KMS-11 (cell line): Measurements from ENCODE around the gene CEACAM5.

Experiments
- H2AFZ ChIP-seq: fragments of 200-600 bp; sonication (generic); 2 replicates; pipeline ENCODE4 v1.6.1; 2016; ENCODE audit warnings: antibody characterized with exemption, mixed run types, low read depth
- H3K27ac ChIP-seq: fragments of 200-600 bp; sonication (generic); 2 replicates; pipeline ENCODE4 v1.6.1; 2016; ENCODE audit warnings: mild to moderate bottlenecking, mixed run types
- H3K27me3 ChIP-seq: fragments of 200-600 bp; sonication (generic); 2 replicates; pipeline ENCODE4 v1.6.1; 2017; ENCODE audit warnings: mild to moderate bottlenecking, low read depth, mixed run types, moderate library complexity; ENCODE audit not compliant: insufficient read depth
- H3K36me3 ChIP-seq: fragments of 200-600 bp; sonication (generic); 2 replicates; pipeline ENCODE4 v1.6.1; 2017; ENCODE audit warnings: mild to moderate bottlenecking, mixed run types; ENCODE audit not compliant: insufficient read depth
- H3K4me1 ChIP-seq: fragments of 200-600 bp; sonication (generic); 2 replicates; pipeline ENCODE4 v1.6.1; 2016; ENCODE audit warnings: mild to moderate bottlenecking, low read depth, mixed run types; ENCODE audit not compliant: poor library complexity, severe bottlenecking
- H3K4me2 ChIP-seq: fragments of 200-600 bp; sonication (generic); 2 replicates; pipeline ENCODE4 v1.7.0; 2016; ENCODE audit warnings: mild to moderate bottlenecking, mixed run types
- H3K4me3 ChIP-seq: fragments of 200-600 bp; sonication (generic); IDR thresholded peaks from 2 replicates; pipeline ENCODE4 v1.6.1; 2017; ENCODE audit warnings: low read depth, low read length, mixed read lengths; ENCODE audit not compliant: insufficient read depth
- H3K79me2 ChIP-seq: fragments of 200-600 bp; sonication (generic); 2 replicates; pipeline ENCODE4 v1.6.1; 2016; ENCODE audit warnings: low read depth, mixed run types; ENCODE audit not compliant: insufficient read depth
- H3K9ac ChIP-seq: fragments of 200-600 bp; sonication (generic); 2 replicates; pipeline ENCODE4 v1.6.1; 2016; ENCODE audit warnings: mild to moderate bottlenecking, mixed run types
- H4K20me1 ChIP-seq: fragments of 200-600 bp; sonication (generic); 2 replicates; pipeline ENCODE4 v1.6.1; 2016; ENCODE audit warnings: mild to moderate bottlenecking, mixed run types; ENCODE audit not compliant: insufficient read depth
- CTCF ChIP-seq: fragments of 200-600 bp; sonication (generic); conservative IDR thresholded peaks from 2 replicates; pipeline ENCODE4 v1.6.1; 2017; ENCODE audit warnings: low read depth, mild to moderate bottlenecking, antibody characterized with exemption, low read length, moderate library complexity, mixed read lengths

CEACAM5 gene

GRCh38 chr19:41698746-41699230 is 9.6 kb upstream of the CEACAM5 start:
- Histone ChIP-seq H3K4me1 (no peaks in the 10 kb centered on the region), H3K9ac (no peak overlapping the region), H3K27ac (no peak overlapping the region), H3K4me2 (no peak overlapping the region), H3K4me3 (no peak overlapping the region), H3K27me3 (peaks cover 37% of the 10 kb centered on the region), H4K20me1 (no peaks in the 10 kb centered on the region), H3K79me2 (no peaks in the 10 kb centered on the region), H2AFZ (no peak overlapping the region), H3K36me3 (no peaks in the 10 kb centered on the region)
- no peak for TF ChIP-seq CTCF

- Histone ChIP-seq H3K4me3 (no peak overlapping the region), H2AFZ (no peak overlapping the region), H3K36me3 (no peaks in the 10 kb centered on the region), H4K20me1 (no peaks in the 10 kb centered on the region), H3K4me1 (no peaks in the 10 kb centered on the region), H3K27ac (no peak overlapping the region), H3K4me2 (no peak overlapping the region), H3K9ac (no peak overlapping the region), H3K27me3 (peaks cover 42% of the 10 kb centered on the region), H3K79me2 (no peaks in the 10 kb centered on the region)
- no peak for TF ChIP-seq CTCF
Measured at GRCh38 chr19:41699231-41699967, 9.0 kb upstream of the CEACAM5 start.

GRCh38 chr19:41699968-41700323 is 8.5 kb upstream of the CEACAM5 start:
- Histone ChIP-seq H3K4me2 (no peak overlapping the region), H3K79me2 (no peaks in the 10 kb centered on the region), H4K20me1 (no peaks in the 10 kb centered on the region), H3K36me3 (no peaks in the 10 kb centered on the region), H3K4me3 (no peak overlapping the region), H3K27me3 (peaks cover 47% of the 10 kb centered on the region), H2AFZ (no peak overlapping the region), H3K4me1 (no peaks in the 10 kb centered on the region), H3K9ac (no peak overlapping the region), H3K27ac (no peak overlapping the region)
- TF ChIP-seq CTCF = no peak

GRCh38 chr19:41700381-41701195 is 7.8 kb upstream of the CEACAM5 start:
- Histone ChIP-seq H3K9ac (no peak overlapping the region), H3K27me3 (peaks cover 53% of the 10 kb centered on the region), H3K79me2 (no peaks in the 10 kb centered on the region), H3K36me3 (no peaks in the 10 kb centered on the region), H3K4me1 (no peaks in the 10 kb centered on the region), H2AFZ (no peak overlapping the region), H4K20me1 (no peaks in the 10 kb centered on the region), H3K27ac (no peak overlapping the region), H3K4me3 (no peak overlapping the region), H3K4me2 (no peak overlapping the region)
- TF ChIP-seq CTCF = no peak
